Fibroblast of lung (primary cell): ENCODE results near the gene NOXRED1. TPM values are rescaled to one million over a fixed set of nuclear protein-coding genes. Genes with fewer than 3 reads are reported as not detected.

Experiments
- DNase-seq, 2 donors: peaks; one replicate each; pipeline versions ENCODE4 v3.0.0 to v3.0.0-alpha.2; 2010; ENCODE audit warnings: low read depth in 2 of 2
- H2AFZ ChIP-seq: 2 replicates; pipeline ENCODE4 v1.5.1; 2012; ENCODE audit warnings: low read length, control low read depth, inconsistent platforms
- H3K27ac ChIP-seq: 2 replicates; pipeline ENCODE4 v1.5.1; 2011; ENCODE audit warnings: low read length, control low read depth; ENCODE audit not compliant: insufficient read depth
- H3K27me3 ChIP-seq: 2 replicates; pipeline ENCODE4 v1.5.1; 2011; ENCODE audit warnings: mild to moderate bottlenecking, low read length; ENCODE audit not compliant: control insufficient read depth, insufficient read depth
- H3K36me3 ChIP-seq: 2 replicates; pipeline ENCODE4 v1.5.1; 2011; ENCODE audit warnings: low read length; ENCODE audit not compliant: control insufficient read depth, insufficient read depth
- H3K4me1 ChIP-seq: 2 replicates; pipeline ENCODE4 v1.5.1; 2011; ENCODE audit warnings: low read length; ENCODE audit not compliant: control insufficient read depth, insufficient read depth; ENCODE audit errors: extremely low read depth
- H3K4me2 ChIP-seq: 2 replicates; pipeline ENCODE4 v1.5.1; 2011; ENCODE audit warnings: low read length, control low read depth; ENCODE audit not compliant: insufficient read depth; ENCODE audit errors: extremely low read depth
- H3K4me3 ChIP-seq, 4 experiments: fragments of 200-600 bp in 1 of 4; sonication (generic) in 1 of 4; replicated peaks in 1 of 4; 2 replicates each; pipeline ENCODE4 v1.5.1; 2011 to 2016; ENCODE audit warnings: low read length in 4 of 4, low read depth in 3 of 4, mild to moderate bottlenecking in 3 of 4, control low read depth in 2 of 4, inconsistent platforms in 1 of 4, mixed read lengths in 1 of 4; ENCODE audit not compliant: insufficient read depth in 1 of 4; ENCODE audit errors: control extremely low read depth in 1 of 4
- H3K79me2 ChIP-seq: 2 replicates; pipeline ENCODE4 v1.5.1; 2012; ENCODE audit warnings: mild to moderate bottlenecking, low read length, inconsistent platforms; ENCODE audit not compliant: control insufficient read depth, insufficient read depth
- H3K9ac ChIP-seq: 2 replicates; pipeline ENCODE4 v1.5.1; 2011; ENCODE audit warnings: mild to moderate bottlenecking, low read length, control low read depth; ENCODE audit not compliant: insufficient read depth
- H3K9me3 ChIP-seq: 2 replicates; pipeline ENCODE4 v1.5.1; 2012; ENCODE audit warnings: low read depth, low read length; ENCODE audit not compliant: control insufficient read depth, insufficient read depth
- H4K20me1 ChIP-seq: 2 replicates; pipeline ENCODE4 v1.5.1; 2011; ENCODE audit warnings: low read length; ENCODE audit not compliant: control insufficient read depth, insufficient read depth; ENCODE audit errors: extremely low read depth
- CTCF ChIP-seq, 2 donors: IDR thresholded peaks in 1 of 2; conservative IDR thresholded peaks in 1 of 2; 1 replicate in 1 of 2; 2 replicates in 1 of 2; pipeline ENCODE4 v1.5.1; 2011 to 2012; ENCODE audit warnings: low read length in 2 of 2, control low read depth in 1 of 2, inconsistent platforms in 1 of 2, low read depth in 1 of 2, mild to moderate bottlenecking in 1 of 2
- EZH2 ChIP-seq: IDR thresholded peaks from 2 replicates; pipeline ENCODE4 v1.5.1; 2012; ENCODE audit warnings: low read length, control low read depth, mild to moderate bottlenecking; ENCODE audit errors: missing control alignments
- polyA plus RNA-seq, 2 donors: library from polyadenylated mRNA; depleted of rRNA in 1 of 2; stranded (reverse) in 1 of 2; unstranded in 1 of 2; fragments of >200 nt; gene quantifications; 2 replicates each; pipeline ENCODE4 v1.2.1, GENCODE V29; 2011 to 2012; ENCODE audit warnings: missing spikeins in 1 of 2
- total RNA-seq: library from RNA; depleted of rRNA; stranded (reverse); fragments of >200 nt; gene quantifications from 2 replicates; pipeline ENCODE4 v1.2.1, GENCODE V29; 2014

Gene NOXRED1
- total and polyA plus RNA-seq, 2 donors (not counting 1 experiment from before 2014, with no cell fraction given): 0.14 to 0.83 TPM

GRCh38 chr14:77406086-77406485 is 17.2 kb downstream of the NOXRED1 start:
- Histone ChIP-seq H3K4me1 (no peaks in the 10 kb centered on the region), H3K4me2 (no peak overlapping the region), H3K79me2 (no peaks in the 10 kb centered on the region), H3K4me3 (no peak overlapping the region), H3K27me3 (no peaks in the 10 kb centered on the region), H4K20me1 (no peaks in the 10 kb centered on the region), H3K9me3 (no peaks in the 10 kb centered on the region), H2AFZ (no peak overlapping the region), H3K9ac (no peak overlapping the region), H3K36me3 (no peaks in the 10 kb centered on the region), H3K27ac (no peak overlapping the region)
- TF ChIP-seq CTCF (conservative IDR thresholded peaks at IDR 0.05 in 1 of 2, IDR thresholded peaks at IDR 0.05 in 1 of 2; ENCODE audit: low read depth in 1 of 2, low read length in 2 of 2) (no peak), EZH2 (no peak)
- peak in 1 of 2 donors; percentile 42 for DNase-seq

- DNase-seq: no peak
- TF ChIP-seq CTCF (conservative IDR thresholded peaks at IDR 0.05 in 1 of 2, IDR thresholded peaks at IDR 0.05 in 1 of 2; ENCODE audit: low read depth in 1 of 2, low read length in 2 of 2) (no peak), EZH2 (no peak)
- no peaks in the 10 kb centered on the region for H3K9me3 ChIP-seq
- H3K9ac ChIP-seq: no peak overlapping the region
- no peak overlapping the region for H3K27ac ChIP-seq
- no peak overlapping the region for H2AFZ ChIP-seq
- no peaks in the 10 kb centered on the region for H3K27me3 ChIP-seq
- no peak overlapping the region for H3K4me3 ChIP-seq
- no peaks in the 10 kb centered on the region for H3K79me2 ChIP-seq
- H3K4me2 ChIP-seq: no peak overlapping the region
- no peaks in the 10 kb centered on the region for H3K36me3 ChIP-seq
- H4K20me1 ChIP-seq: no peaks in the 10 kb centered on the region
- no peaks in the 10 kb centered on the region for H3K4me1 ChIP-seq
These were observed 19.6 kb downstream of the NOXRED1 start for GRCh38 chr14:77403768-77404167.

DNA sequence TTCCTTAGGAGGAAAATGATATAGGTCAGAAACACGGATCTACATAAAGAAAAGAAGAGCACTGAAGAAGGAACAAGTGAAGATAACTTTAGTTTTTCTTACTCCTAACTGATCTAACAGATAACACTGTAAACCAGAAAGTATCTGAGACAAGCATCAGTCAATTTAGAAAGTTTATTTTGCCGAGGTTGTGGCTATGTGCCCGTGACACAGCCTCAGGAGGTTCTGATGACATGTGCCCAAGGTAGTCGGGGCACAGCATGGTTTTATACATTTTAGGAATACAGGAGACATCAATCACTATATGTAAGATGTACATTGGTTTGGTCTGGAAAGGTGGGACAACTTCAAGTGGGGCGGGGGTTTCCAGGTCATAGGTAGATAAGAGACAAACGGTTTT is 23.1 kb downstream of the NOXRED1 start:
- Histone ChIP-seq H3K79me2 (no peaks in the 10 kb centered on the region), H2AFZ (no peak overlapping the region)

More for the DNA sequence above, 23.1 kb downstream of the NOXRED1 start:
- Histone ChIP-seq H3K9me3 (no peaks in the 10 kb centered on the region), H3K36me3 (no peaks in the 10 kb centered on the region), H4K20me1 (no peaks in the 10 kb centered on the region), H3K27ac (no peak overlapping the region), H3K4me3 (no peak overlapping the region), H3K4me2 (no peak overlapping the region), H3K27me3 (no peaks in the 10 kb centered on the region), H3K9ac (no peak overlapping the region), H3K4me1 (no peaks in the 10 kb centered on the region)
- TF ChIP-seq EZH2: no peak
- no peak for TF ChIP-seq CTCF (conservative IDR thresholded peaks at IDR 0.05 in 1 of 2, IDR thresholded peaks at IDR 0.05 in 1 of 2; ENCODE audit: low read depth in 1 of 2, low read length in 2 of 2)
- no peak for DNase-seq
